GM12878 (cell line): ENCODE measurements around the gene AJUBA.

ENCODE experiments used
- NFIC ChIP-seq: IDR thresholded peaks from 2 replicates; pipeline ENCODE4 v1.6.1; 2012; ENCODE audit warnings: low read depth, mild to moderate bottlenecking, inconsistent platforms, low read length, moderate library complexity
- NR2C1 ChIP-seq: fragments of 450-650 bp; IDR thresholded peaks from 2 replicates; pipeline ENCODE4 v1.6.1; 2017; ENCODE audit warnings: antibody characterized with exemption, mild to moderate bottlenecking, moderate library complexity
- SMC3 ChIP-seq: IDR thresholded peaks from 2 replicates; pipeline ENCODE4 v1.6.1; 2011; ENCODE audit warnings: low read length, improper control_type of control experiment, borderline replicate concordance
- YY1 ChIP-seq: IDR thresholded peaks from 2 replicates; pipeline ENCODE4 v1.6.1; 2011; ENCODE audit warnings: low read depth, mild to moderate bottlenecking, low read length

GRCh38 chr14:22977434-22977683 lies 5.0 kb downstream of the AJUBA start:
- no peak for TF ChIP-seq NR2C1
- no peak for TF ChIP-seq SMC3
- TF ChIP-seq NFIC = no peak
- TF ChIP-seq YY1 = no peak
